GM12878 (cell line): Measurements from ENCODE around the gene FAAP100. TPM values are rescaled to one million over a fixed set of nuclear protein-coding genes. Genes with fewer than 3 reads are reported as not detected.

Experiments used
- ATAC-seq: fragments of 200-7000 bp; cut with Tn5 transposase; 3 replicates; pipeline ENCODE4 v1.9.1; 2020; ENCODE audit warnings: mild to moderate bottlenecking, moderate library complexity
- BruUV-seq: library from RNA; stranded (reverse); fragments of 400-500 nt; replicated peaks from 2 replicates; lab custom pipeline; 2021; lab: Mats Ljungman, UMichigan
- CTCF ChIA-PET: fragments of 300-600 bp; sonication (Branson Sonifier 250); formaldehyde crosslinking; extraction: SDS; loops from one replicate; lab custom pipeline; 2021; ENCODE audit warnings: inconsistent platforms; lab: Yijun Ruan, JAX
- POLR2A ChIA-PET: fragments of 350-600 bp; formaldehyde crosslinking; extraction: SDS; loops from one replicate; lab custom pipeline; 2021; ENCODE audit warnings: inconsistent platforms; lab: Charles Lee
- RAD21 ChIA-PET: fragments of 300-600 bp; sonication (Branson Sonifier 250); formaldehyde crosslinking; loops from one replicate; lab custom pipeline; 2023; ENCODE audit warnings: antibody characterized with exemption; ENCODE audit not compliant: unreplicated experiment; lab: Charles Lee
- SMC1A ChIA-PET: fragments of 300-600 bp; sonication (Branson Sonifier 250); formaldehyde crosslinking; loops from one replicate; lab custom pipeline; 2023; ENCODE audit not compliant: unreplicated experiment, uncharacterized antibody; lab: Charles Lee
- DNase-seq: peaks from one replicate; pipeline ENCODE4 v3.0.0-alpha.2; 2011; ENCODE audit warnings: low read depth, low spot score
- FAIRE-seq: peaks from 3 replicates; lab custom pipeline; 2011; peaks lifted over from hg19 to GRCh38; lab: Jason Lieb, UNC
- H2AFZ ChIP-seq: 2 replicates; pipeline ENCODE4 v1.6.0; 2011; ENCODE audit warnings: low read depth, low read length, control low read depth; ENCODE audit not compliant: control insufficient read depth
- H3K27ac ChIP-seq: 2 replicates; pipeline ENCODE4 v1.5.1; 2011; ENCODE audit warnings: control low read depth; ENCODE audit not compliant: control insufficient read depth, insufficient read depth
- H3K27me3 ChIP-seq, 2 experiments: replicated peaks in 1 of 2; 2 replicates each; pipeline versions ENCODE4 v1.6.0 to v1.6.1; 2011; ENCODE audit warnings: low read length in 1 of 2; ENCODE audit not compliant: control insufficient read depth in 2 of 2, insufficient read depth in 2 of 2
- H3K36me3 ChIP-seq, 2 experiments: 2 replicates each; pipeline ENCODE4 v1.5.1; 2011; ENCODE audit warnings: low read length in 1 of 2; ENCODE audit not compliant: control insufficient read depth in 2 of 2, insufficient read depth in 2 of 2
- H3K4me1 ChIP-seq: 2 replicates; pipeline ENCODE4 v1.6.1; 2011; ENCODE audit warnings: mild to moderate bottlenecking, low read length, moderate library complexity, mixed read lengths; ENCODE audit not compliant: control insufficient read depth, insufficient read depth
- H3K4me2 ChIP-seq: 2 replicates; pipeline ENCODE4 v1.6.0; 2011; ENCODE audit warnings: control low read depth; ENCODE audit not compliant: control insufficient read depth, insufficient read depth
- H3K4me3 ChIP-seq: fragments of 200-600 bp; sonication (generic); 2 replicates; pipeline ENCODE4 v1.5.1; 2016
- H3K79me2 ChIP-seq: 2 replicates; pipeline ENCODE4 v1.6.0; 2011; ENCODE audit warnings: low read length; ENCODE audit not compliant: control insufficient read depth, insufficient read depth
- H3K9ac ChIP-seq: 2 replicates; pipeline ENCODE4 v1.8.0; 2011; ENCODE audit warnings: low read length, control low read depth, mixed read lengths; ENCODE audit not compliant: control insufficient read depth, insufficient read depth
- H3K9me3 ChIP-seq: replicated peaks from 3 replicates; pipeline ENCODE4 v1.5.1; 2011; ENCODE audit warnings: mild to moderate bottlenecking, low read length; ENCODE audit not compliant: control insufficient read depth, insufficient read depth
- H4K20me1 ChIP-seq: 2 replicates; pipeline ENCODE4 v1.6.0; 2011; ENCODE audit not compliant: control insufficient read depth, insufficient read depth
- CEBPB ChIP-seq, 2 experiments: fragments of 150-350 bp in 1 of 2; IDR thresholded peaks; 2 replicates each; pipeline ENCODE4 v1.6.1; 2012 to 2014; ENCODE audit warnings: low read depth in 2 of 2, low read length in 2 of 2, borderline replicate concordance in 1 of 2, inconsistent platforms in 1 of 2
- FOXK2 ChIP-seq: fragments of 450-650 bp; IDR thresholded peaks from 2 replicates; pipeline ENCODE4 v1.6.1; 2017; ENCODE audit warnings: mild to moderate bottlenecking, moderate library complexity
- MEF2B ChIP-seq: fragments of 450-650 bp; IDR thresholded peaks from 2 replicates; pipeline ENCODE4 v1.6.1; 2018; ENCODE audit warnings: mild to moderate bottlenecking, moderate library complexity; ENCODE audit not compliant: partially characterized antibody, poor library complexity, severe bottlenecking
- RAD51 ChIP-seq: fragments of 450-650 bp; IDR thresholded peaks from 2 replicates; pipeline ENCODE4 v1.6.1; 2016; ENCODE audit warnings: moderate library complexity, mild to moderate bottlenecking, inconsistent platforms
- TCF7 ChIP-seq: IDR thresholded peaks from 2 replicates; pipeline ENCODE4 v1.6.1; 2014; ENCODE audit warnings: antibody characterized with exemption, borderline replicate concordance
- WGBS: methylation state at CpG from one replicate; pipeline ENCODE4 v1.1.6; 2016; ENCODE audit warnings: low lambda C conversion rate; ENCODE audit not compliant: insufficient replicate concordance, insufficient coverage; ENCODE audit errors: missing lambda C conversion rate; 5-methylcytosine and 5-hydroxymethylcytosine counted together
- in situ Hi-C: fragments of 300-500 bp; cut with MboI; formaldehyde crosslinking; loops from 9 replicates; pipeline ENCODE4 v1.14.3; 2018; ENCODE audit warnings: mixed read lengths
- intact Hi-C: fragments of 100-400 bp; cut with micrococcal nuclease; formaldehyde crosslinking; loops from one replicate; pipeline ENCODE4 v1.14.2; 2022; ENCODE audit not compliant: unreplicated experiment
- polyA plus RNA-seq, 11 experiments: library from polyadenylated mRNA; depleted of rRNA in 4 of 11; unstranded in 6 of 11; stranded (reverse) in 5 of 11; fragments of >200 nt; fragmentation: Nextera tagmentation in 4 of 11; fragmentation: Illumina TruSeq in 1 of 11; extraction: Ambion mirVana in 4 of 11; extraction: Trizol in 1 of 11; gene quantifications; 1 replicate in 1 of 11; 2 replicates in 10 of 11; pipeline versions ENCODE4 v1.2.1 to v1.2.3, GENCODE V29; 2011 to 2016; ENCODE audit warnings: inconsistent platforms in 2 of 11, missing spikeins in 2 of 11, low read depth in 1 of 11
- total RNA-seq, 4 experiments: library from RNA; depleted of rRNA in 3 of 4; stranded (reverse); fragments of >200 nt in 3 of 4; fragmentation: Illumina TruSeq in 1 of 4; extraction: Trizol in 1 of 4; gene quantifications; 2 replicates each; pipeline versions ENCODE4 v1.2.1 to v1.2.3, GENCODE V29; 2013 to 2021
- TF ChIP-seq, protein P1 (sequence below): fragments of 450-650 bp; formaldehyde crosslinking; IDR thresholded peaks from 2 replicates; pipeline ENCODE4 v1.4.0; 2022; ENCODE audit warnings: mild to moderate bottlenecking, moderate library complexity
- TF ChIP-seq, protein P2 (sequence below): IDR thresholded peaks from 2 replicates; pipeline ENCODE4 v1.6.1; 2011; ENCODE audit warnings: borderline replicate concordance, low read depth, mild to moderate bottlenecking, moderate library complexity, low read length; ENCODE audit not compliant: insufficient read depth, poor library complexity, severe bottlenecking
- TF ChIP-seq, protein P3 (sequence below), 3 experiments: IDR thresholded peaks in 2 of 3; conservative IDR thresholded peaks in 1 of 3; 2 replicates each; pipeline ENCODE4 v1.5.1; 2011; ENCODE audit warnings: low read depth in 3 of 3, low read length in 3 of 3, mild to moderate bottlenecking in 3 of 3, control low read depth in 2 of 3, moderate library complexity in 2 of 3, inconsistent platforms in 1 of 3, mixed read lengths in 1 of 3; ENCODE audit not compliant: control insufficient read depth in 2 of 3, insufficient read depth in 1 of 3; ENCODE audit errors: extremely low read depth in 1 of 3
- TF ChIP-seq, protein P4 (sequence below): fragments of 450-650 bp; conservative IDR thresholded peaks from 2 replicates; pipeline ENCODE4 v1.6.1; 2017; ENCODE audit warnings: mild to moderate bottlenecking, moderate library complexity

FAAP100 gene
- total and polyA plus RNA-seq, 10 of the 15 experiments (the other 5 are each of a cell fraction or from before 2014, with no cell fraction given) = 0.11 to 46.2 (median 17.1) TPM

DNA sequence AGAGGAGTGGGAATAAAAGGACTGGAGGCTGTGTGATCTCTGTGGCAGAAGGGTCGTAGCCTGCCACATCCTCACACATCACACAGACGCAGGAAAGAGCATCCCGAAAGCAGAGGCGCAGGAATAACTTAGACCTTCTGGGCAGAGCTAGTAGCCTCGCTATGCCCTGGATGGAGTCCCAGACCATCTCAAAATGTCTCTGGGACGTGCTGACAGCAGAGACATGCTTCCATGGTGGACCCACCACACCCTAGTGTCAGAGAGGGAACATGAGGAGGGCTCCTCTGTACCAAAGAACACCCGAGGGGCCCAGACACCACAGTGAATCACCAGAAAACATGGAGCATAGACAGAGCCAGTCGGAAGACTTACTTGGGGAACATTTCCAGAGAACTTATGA, 29.6 kb upstream of the FAAP100 start:
- H2AFZ ChIP-seq = no peak overlapping the region
- in situ Hi-C loops = no loop called here
- SMC1A ChIA-PET = interaction anchor here (0.7 kb wide), 2 partner anchors 18 to 131 kb away, joined by 3 read pairs; no protein-coding TSS in a partner anchor
- intact Hi-C loops = no loop called here
- H3K4me1 ChIP-seq = no peaks in the 10 kb centered on the region
- H3K9me3 ChIP-seq = no peaks in the 10 kb centered on the region
- H3K27ac ChIP-seq = no peak overlapping the region
- no peak for FAIRE-seq
- DNase-seq = no peak
- POLR2A ChIA-PET = no interaction called here
- no peak overlapping the region for H3K4me2 ChIP-seq
- TF ChIP-seq, protein P1, sequence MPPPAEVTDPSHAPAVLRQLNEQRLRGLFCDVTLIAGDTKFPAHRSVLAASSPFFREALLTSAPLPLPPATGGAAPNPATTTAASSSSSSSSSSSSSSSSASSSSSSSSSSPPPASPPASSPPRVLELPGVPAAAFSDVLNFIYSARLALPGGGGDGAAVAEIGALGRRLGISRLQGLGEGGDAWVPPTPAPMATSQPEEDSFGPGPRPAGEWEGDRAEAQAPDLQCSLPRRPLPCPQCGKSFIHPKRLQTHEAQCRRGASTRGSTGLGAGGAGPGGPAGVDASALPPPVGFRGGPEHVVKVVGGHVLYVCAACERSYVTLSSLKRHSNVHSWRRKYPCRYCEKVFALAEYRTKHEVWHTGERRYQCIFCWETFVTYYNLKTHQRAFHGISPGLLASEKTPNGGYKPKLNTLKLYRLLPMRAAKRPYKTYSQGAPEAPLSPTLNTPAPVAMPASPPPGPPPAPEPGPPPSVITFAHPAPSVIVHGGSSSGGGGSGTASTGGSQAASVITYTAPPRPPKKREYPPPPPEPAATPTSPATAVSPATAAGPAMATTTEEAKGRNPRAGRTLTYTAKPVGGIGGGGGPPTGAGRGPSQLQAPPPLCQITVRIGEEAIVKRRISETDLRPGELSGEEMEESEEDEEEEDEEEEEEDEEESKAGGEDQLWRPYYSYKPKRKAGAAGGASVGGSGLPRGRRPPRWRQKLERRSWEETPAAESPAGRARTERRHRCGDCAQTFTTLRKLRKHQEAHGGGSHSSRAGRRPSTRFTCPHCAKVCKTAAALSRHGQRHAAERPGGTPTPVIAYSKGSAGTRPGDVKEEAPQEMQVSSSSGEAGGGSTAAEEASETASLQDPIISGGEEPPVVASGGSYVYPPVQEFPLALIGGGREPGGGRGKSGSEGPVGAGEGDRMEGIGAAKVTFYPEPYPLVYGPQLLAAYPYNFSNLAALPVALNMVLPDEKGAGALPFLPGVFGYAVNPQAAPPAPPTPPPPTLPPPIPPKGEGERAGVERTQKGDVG = no peak
- no peak for TF ChIP-seq FOXK2
- no peak for TF ChIP-seq CEBPB (IDR thresholded peaks at IDR 0.05; ENCODE audit: borderline replicate concordance in 1 of 2, low read depth in 2 of 2, low read length in 2 of 2)
- TF ChIP-seq MEF2B = no peak
- no peak for TF ChIP-seq TCF7
- TF ChIP-seq, protein P2, sequence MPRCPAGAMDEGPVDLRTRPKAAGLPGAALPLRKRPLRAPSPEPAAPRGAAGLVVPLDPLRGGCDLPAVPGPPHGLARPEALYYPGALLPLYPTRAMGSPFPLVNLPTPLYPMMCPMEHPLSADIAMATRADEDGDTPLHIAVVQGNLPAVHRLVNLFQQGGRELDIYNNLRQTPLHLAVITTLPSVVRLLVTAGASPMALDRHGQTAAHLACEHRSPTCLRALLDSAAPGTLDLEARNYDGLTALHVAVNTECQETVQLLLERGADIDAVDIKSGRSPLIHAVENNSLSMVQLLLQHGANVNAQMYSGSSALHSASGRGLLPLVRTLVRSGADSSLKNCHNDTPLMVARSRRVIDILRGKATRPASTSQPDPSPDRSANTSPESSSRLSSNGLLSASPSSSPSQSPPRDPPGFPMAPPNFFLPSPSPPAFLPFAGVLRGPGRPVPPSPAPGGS = no peak
- TF ChIP-seq, protein P3, sequence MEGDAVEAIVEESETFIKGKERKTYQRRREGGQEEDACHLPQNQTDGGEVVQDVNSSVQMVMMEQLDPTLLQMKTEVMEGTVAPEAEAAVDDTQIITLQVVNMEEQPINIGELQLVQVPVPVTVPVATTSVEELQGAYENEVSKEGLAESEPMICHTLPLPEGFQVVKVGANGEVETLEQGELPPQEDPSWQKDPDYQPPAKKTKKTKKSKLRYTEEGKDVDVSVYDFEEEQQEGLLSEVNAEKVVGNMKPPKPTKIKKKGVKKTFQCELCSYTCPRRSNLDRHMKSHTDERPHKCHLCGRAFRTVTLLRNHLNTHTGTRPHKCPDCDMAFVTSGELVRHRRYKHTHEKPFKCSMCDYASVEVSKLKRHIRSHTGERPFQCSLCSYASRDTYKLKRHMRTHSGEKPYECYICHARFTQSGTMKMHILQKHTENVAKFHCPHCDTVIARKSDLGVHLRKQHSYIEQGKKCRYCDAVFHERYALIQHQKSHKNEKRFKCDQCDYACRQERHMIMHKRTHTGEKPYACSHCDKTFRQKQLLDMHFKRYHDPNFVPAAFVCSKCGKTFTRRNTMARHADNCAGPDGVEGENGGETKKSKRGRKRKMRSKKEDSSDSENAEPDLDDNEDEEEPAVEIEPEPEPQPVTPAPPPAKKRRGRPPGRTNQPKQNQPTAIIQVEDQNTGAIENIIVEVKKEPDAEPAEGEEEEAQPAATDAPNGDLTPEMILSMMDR (IDR thresholded peaks at IDR 0.05 in 2 of 3, conservative IDR thresholded peaks at IDR 0.05 in 1 of 3; ENCODE audit: control insufficient read depth in 2 of 3, extremely low read depth in 1 of 3, insufficient read depth in 1 of 3, low read depth in 3 of 3, low read length in 3 of 3) = no peak
- no peak for TF ChIP-seq RAD51
- TF ChIP-seq, protein P4, sequence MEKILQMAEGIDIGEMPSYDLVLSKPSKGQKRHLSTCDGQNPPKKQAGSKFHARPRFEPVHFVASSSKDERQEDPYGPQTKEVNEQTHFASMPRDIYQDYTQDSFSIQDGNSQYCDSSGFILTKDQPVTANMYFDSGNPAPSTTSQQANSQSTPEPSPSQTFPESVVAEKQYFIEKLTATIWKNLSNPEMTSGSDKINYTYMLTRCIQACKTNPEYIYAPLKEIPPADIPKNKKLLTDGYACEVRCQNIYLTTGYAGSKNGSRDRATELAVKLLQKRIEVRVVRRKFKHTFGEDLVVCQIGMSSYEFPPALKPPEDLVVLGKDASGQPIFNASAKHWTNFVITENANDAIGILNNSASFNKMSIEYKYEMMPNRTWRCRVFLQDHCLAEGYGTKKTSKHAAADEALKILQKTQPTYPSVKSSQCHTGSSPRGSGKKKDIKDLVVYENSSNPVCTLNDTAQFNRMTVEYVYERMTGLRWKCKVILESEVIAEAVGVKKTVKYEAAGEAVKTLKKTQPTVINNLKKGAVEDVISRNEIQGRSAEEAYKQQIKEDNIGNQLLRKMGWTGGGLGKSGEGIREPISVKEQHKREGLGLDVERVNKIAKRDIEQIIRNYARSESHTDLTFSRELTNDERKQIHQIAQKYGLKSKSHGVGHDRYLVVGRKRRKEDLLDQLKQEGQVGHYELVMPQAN = no peak
- no peak overlapping the region for H3K4me3 ChIP-seq
- CTCF ChIA-PET = no interaction called here
- RAD21 ChIA-PET = no interaction called here
- 98% methylated on average over 8 of the region's 8 CpGs for WGBS
- BruUV-seq = no TSS peak
- H3K27me3 ChIP-seq = no peaks in the 10 kb centered on the region
- H3K9ac ChIP-seq = no peak overlapping the region
- H3K79me2 ChIP-seq = no peaks in the 10 kb centered on the region
- peaks cover 16 to 28% of the 10 kb centered on the region in 2 experiments for H3K36me3 ChIP-seq
- H4K20me1 ChIP-seq = no peaks in the 10 kb centered on the region
- no peak for ATAC-seq
